Trophoblast cell (in vitro differentiated cells and primary cell): ENCODE measurements around the gene TRMT61A.

Source experiments
- DNase-seq, 2 donors: peaks; one replicate each; pipeline ENCODE4 v3.0.0-alpha.2; 2016
- H2AFZ ChIP-seq: 2 replicates; pipeline ENCODE4 v1.6.1; 2013; ENCODE audit warnings: low read length, moderate library complexity, mild to moderate bottlenecking; ENCODE audit not compliant: insufficient read depth, poor library complexity
- H2AK5ac ChIP-seq: 2 replicates; pipeline ENCODE4 v1.6.1; 2013; ENCODE audit warnings: mild to moderate bottlenecking, low read length
- H2BK120ac ChIP-seq: 2 replicates; pipeline ENCODE4 v1.6.1; 2013; ENCODE audit warnings: low read length, mild to moderate bottlenecking, moderate library complexity; ENCODE audit not compliant: insufficient read depth, poor library complexity
- H2BK12ac ChIP-seq: 2 replicates; pipeline ENCODE4 v1.6.1; 2013; ENCODE audit warnings: mild to moderate bottlenecking, low read length, moderate library complexity
- H2BK5ac ChIP-seq: 2 replicates; pipeline ENCODE4 v1.6.1; 2013; ENCODE audit warnings: low read length, low read depth, moderate library complexity, mild to moderate bottlenecking; ENCODE audit not compliant: poor library complexity
- H3K14ac ChIP-seq: 2 replicates; pipeline ENCODE4 v1.6.1; 2013; ENCODE audit warnings: mild to moderate bottlenecking, low read length
- H3K18ac ChIP-seq: 2 replicates; pipeline ENCODE4 v1.6.1; 2013; ENCODE audit warnings: mild to moderate bottlenecking, low read length
- H3K23ac ChIP-seq: 2 replicates; pipeline ENCODE4 v1.6.1; 2013; ENCODE audit warnings: low read length
- H3K27ac ChIP-seq: 2 replicates; pipeline ENCODE4 v1.5.1; 2013; ENCODE audit warnings: low read depth, mild to moderate bottlenecking, inconsistent platforms, low read length, moderate library complexity
- H3K27me3 ChIP-seq: 2 replicates; pipeline ENCODE4 v1.6.1; 2013; ENCODE audit warnings: inconsistent platforms, mild to moderate bottlenecking, low read length, moderate library complexity; ENCODE audit not compliant: insufficient read depth
- H3K36me3 ChIP-seq, 2 experiments: 1 replicate in 1 of 2; 2 replicates in 1 of 2; pipeline ENCODE4 v1.6.1; 2013; ENCODE audit warnings: low read length in 2 of 2, mild to moderate bottlenecking in 2 of 2, moderate library complexity in 1 of 2; ENCODE audit not compliant: insufficient read depth in 2 of 2, control insufficient read depth in 1 of 2
- H3K4ac ChIP-seq: 2 replicates; pipeline ENCODE4 v1.6.1; 2013; ENCODE audit warnings: low read depth, mild to moderate bottlenecking, low read length, moderate library complexity
- H3K4me1 ChIP-seq, 2 experiments: 1 replicate in 1 of 2; 2 replicates in 1 of 2; pipeline ENCODE4 v1.6.1; 2013; ENCODE audit warnings: low read length in 2 of 2, mild to moderate bottlenecking in 2 of 2, moderate library complexity in 1 of 2; ENCODE audit not compliant: insufficient read depth in 2 of 2, control insufficient read depth in 1 of 2
- H3K4me2 ChIP-seq: 2 replicates; pipeline ENCODE4 v1.6.1; 2013; ENCODE audit warnings: inconsistent platforms, mild to moderate bottlenecking, low read length, moderate library complexity
- H3K4me3 ChIP-seq: 2 replicates; pipeline ENCODE4 v1.5.1; 2013; ENCODE audit warnings: mild to moderate bottlenecking, low read depth, low read length, inconsistent platforms
- H3K79me1 ChIP-seq: one replicate; pipeline ENCODE4 v1.6.1; 2013; ENCODE audit warnings: low read length
- H3K79me2 ChIP-seq: 2 replicates; pipeline ENCODE4 v1.6.1; 2013; ENCODE audit warnings: low read length, mild to moderate bottlenecking; ENCODE audit not compliant: control insufficient read depth, insufficient read depth, poor library complexity
- H3K9ac ChIP-seq: 2 replicates; pipeline ENCODE4 v1.6.1; 2013; ENCODE audit warnings: mild to moderate bottlenecking, low read length
- H3K9me3 ChIP-seq: 2 replicates; pipeline ENCODE4 v1.6.1; 2013; ENCODE audit warnings: low read depth, mild to moderate bottlenecking, control low read depth, inconsistent platforms, low read length; ENCODE audit not compliant: insufficient read depth
- H4K12ac ChIP-seq: 2 replicates; pipeline ENCODE4 v1.6.1; 2013; ENCODE audit warnings: low read depth, mild to moderate bottlenecking, low read length, moderate library complexity
- H4K8ac ChIP-seq: 2 replicates; pipeline ENCODE4 v1.6.1; 2013; ENCODE audit warnings: low read depth, mild to moderate bottlenecking, low read length, moderate library complexity
- H4K91ac ChIP-seq: one replicate; pipeline ENCODE4 v1.6.1; 2013; ENCODE audit warnings: low read depth, mild to moderate bottlenecking, low read length, moderate library complexity
- WGBS: extraction: QIAGEN DNeasy Blood & Tissue Kit; methylation state at CpG from one replicate; pipeline ENCODE4 v1.1.7; 2013; ENCODE audit warnings: missing lambda C conversion rate; ENCODE audit not compliant: insufficient read length, insufficient coverage; ENCODE audit errors: extremely low coverage; 5-methylcytosine and 5-hydroxymethylcytosine counted together

Gene TRMT61A

DNA sequence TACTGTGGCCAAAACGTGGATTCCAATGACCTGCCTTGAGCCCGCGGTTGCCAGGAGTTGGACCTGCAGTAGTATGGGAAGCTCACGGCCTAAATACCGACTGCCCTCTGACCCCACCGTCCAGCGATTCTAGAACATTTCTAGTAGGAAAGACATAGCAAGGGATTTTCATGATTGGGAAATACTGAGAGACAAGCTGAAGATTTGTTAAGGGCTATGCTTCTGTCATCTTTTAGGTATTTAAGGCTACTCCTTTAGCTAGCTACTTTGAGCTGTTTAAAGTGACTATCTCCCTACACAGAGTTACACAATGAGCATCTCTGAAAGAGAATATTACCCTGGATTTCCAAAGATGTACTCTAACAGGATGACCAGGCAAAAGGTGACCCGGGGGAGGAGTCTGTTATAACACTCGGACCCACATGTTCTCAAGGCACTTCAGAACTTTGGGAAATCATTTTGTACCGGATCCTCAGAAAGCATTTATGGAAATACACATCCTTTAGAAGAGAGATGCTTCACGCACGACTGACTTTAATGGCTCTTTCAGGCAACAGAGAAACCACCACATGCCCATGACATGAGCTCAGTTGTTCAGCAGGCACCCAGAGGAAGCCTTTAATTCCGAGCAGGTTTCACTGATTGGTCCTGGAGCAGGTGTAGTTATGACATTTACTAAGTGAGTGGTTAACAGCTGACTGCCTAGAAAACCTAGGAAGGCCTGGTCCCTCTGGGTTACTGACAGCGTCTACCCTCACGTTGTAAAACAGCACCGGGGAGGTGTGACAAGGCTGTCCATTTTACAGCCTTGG lies 29.3 kb downstream of the TRMT61A start:
- no peak overlapping the region for H3K9ac ChIP-seq
- no peak overlapping the region for H3K4me2 ChIP-seq
- H3K23ac ChIP-seq, result no peak overlapping the region
- H3K36me3 ChIP-seq, result peaks cover 7 to 15% of the 10 kb centered on the region in 2 experiments
- H2BK5ac ChIP-seq, result no peak overlapping the region
- no peaks in the 10 kb centered on the region for H3K27me3 ChIP-seq
- H3K79me1 ChIP-seq, result peaks cover 14% of the 10 kb centered on the region
- no peak overlapping the region for H3K4ac ChIP-seq
- H3K14ac ChIP-seq, result no peak overlapping the region
- no peak overlapping the region for H4K91ac ChIP-seq
- H2AK5ac ChIP-seq, result no peak overlapping the region
- DNase-seq, result peak; percentile 86 to 97
- H4K12ac ChIP-seq, result no peak overlapping the region
- peaks cover 18% of the 10 kb centered on the region for H3K79me2 ChIP-seq
- no peak overlapping the region for H4K8ac ChIP-seq
- no peak overlapping the region for H2BK12ac ChIP-seq
- peaks cover 0 to 8% of the 10 kb centered on the region in 2 experiments for H3K4me1 ChIP-seq
- no peaks in the 10 kb centered on the region for H3K9me3 ChIP-seq
- no CpG with 5 or more reads among the region's 16 CpGs for WGBS
- no peak overlapping the region for H2AFZ ChIP-seq
- H3K27ac ChIP-seq, result no peak overlapping the region
- no peak overlapping the region for H2BK120ac ChIP-seq
- no peak overlapping the region for H3K4me3 ChIP-seq
- H3K18ac ChIP-seq, result no peak overlapping the region

DNA sequence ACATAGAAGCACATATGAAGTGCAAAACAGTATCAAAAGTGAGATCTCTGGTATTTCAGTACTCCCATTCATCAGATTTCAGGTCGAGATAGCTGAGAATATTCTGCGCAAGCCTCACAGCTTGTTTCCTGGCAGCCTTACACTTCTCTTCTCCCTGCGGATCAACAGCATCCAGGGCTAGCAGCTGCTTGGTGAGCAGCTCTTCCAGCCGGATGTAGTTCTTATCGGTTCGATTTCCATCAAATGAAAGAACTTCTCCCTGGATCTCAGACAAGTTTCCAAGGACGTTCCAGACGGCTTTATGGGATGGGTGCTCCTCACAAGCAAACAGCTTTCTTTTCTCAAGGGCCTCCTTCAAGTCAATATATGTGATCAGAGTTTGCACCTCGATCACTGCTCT lies 30.8 kb downstream of the TRMT61A start:
- H3K79me1 ChIP-seq, result peaks cover 14% of the 10 kb centered on the region
- no peak overlapping the region for H2BK12ac ChIP-seq
- no peaks in the 10 kb centered on the region for H3K9me3 ChIP-seq
- no peak overlapping the region for H4K12ac ChIP-seq
- WGBS, result no CpG with 5 or more reads among the region's 9 CpGs
- no peak overlapping the region for H3K14ac ChIP-seq
- no peaks in the 10 kb centered on the region for H3K27me3 ChIP-seq
- peaks cover 0 to 8% of the 10 kb centered on the region in 2 experiments for H3K4me1 ChIP-seq
- no peak for DNase-seq
- no peak overlapping the region for H2BK5ac ChIP-seq
- H3K36me3 ChIP-seq, result peaks cover 7 to 15% of the 10 kb centered on the region in 2 experiments
- no peak overlapping the region for H2AFZ ChIP-seq
- H3K27ac ChIP-seq, result no peak overlapping the region
- no peak overlapping the region for H2BK120ac ChIP-seq
- H3K9ac ChIP-seq, result no peak overlapping the region
- no peak overlapping the region for H4K8ac ChIP-seq
- no peak overlapping the region for H4K91ac ChIP-seq
- H3K79me2 ChIP-seq, result peaks cover 22% of the 10 kb centered on the region
- no peak overlapping the region for H3K18ac ChIP-seq
- H3K4me2 ChIP-seq, result no peak overlapping the region
- no peak overlapping the region for H3K4ac ChIP-seq
- no peak overlapping the region for H3K4me3 ChIP-seq
- peak overlapping the region; percentile 51 for H3K23ac ChIP-seq
- H2AK5ac ChIP-seq, result no peak overlapping the region

DNA sequence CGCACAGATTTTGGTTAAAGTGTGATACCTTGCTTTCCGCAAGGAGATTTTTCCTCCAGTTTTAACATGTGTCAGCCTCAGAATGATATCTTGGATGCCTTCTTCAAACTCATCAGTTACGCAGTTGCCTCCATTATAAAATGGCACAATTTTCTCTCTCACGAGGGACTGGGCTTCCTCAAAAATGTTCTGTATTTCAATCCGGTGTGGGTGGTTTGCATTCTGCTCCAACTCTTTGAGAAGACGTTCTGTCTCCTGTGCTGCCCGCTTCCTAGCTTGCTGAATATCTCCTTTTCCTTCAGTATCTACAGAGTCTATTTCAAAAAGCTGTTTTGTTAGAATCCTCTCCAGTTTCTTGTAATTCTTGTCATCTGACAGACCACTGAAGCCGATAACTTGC lies 31.7 kb downstream of the TRMT61A start:
- no peak overlapping the region for H3K18ac ChIP-seq
- WGBS, result no CpG with 5 or more reads among the region's 8 CpGs
- no peak overlapping the region for H3K4me3 ChIP-seq
- no peak overlapping the region for H2BK12ac ChIP-seq
- H3K79me1 ChIP-seq, result peaks cover 14% of the 10 kb centered on the region
- no peak overlapping the region for H4K91ac ChIP-seq
- H3K36me3 ChIP-seq, result peaks cover 7 to 15% of the 10 kb centered on the region in 2 experiments
- no peaks in the 10 kb centered on the region for H3K27me3 ChIP-seq
- H2BK120ac ChIP-seq, result no peak overlapping the region
- no peaks in the 10 kb centered on the region for H3K9me3 ChIP-seq
- no peak overlapping the region for H2AK5ac ChIP-seq
- H3K27ac ChIP-seq, result no peak overlapping the region
- no peak overlapping the region for H3K23ac ChIP-seq
- no peak overlapping the region for H2BK5ac ChIP-seq
- no peak for DNase-seq
- H3K4me2 ChIP-seq, result no peak overlapping the region
- H3K9ac ChIP-seq, result no peak overlapping the region
- peaks cover 24% of the 10 kb centered on the region for H3K79me2 ChIP-seq
- peaks cover 0 to 8% of the 10 kb centered on the region in 2 experiments for H3K4me1 ChIP-seq
- no peak overlapping the region for H4K8ac ChIP-seq
- peak overlapping the region; percentile 73 for H3K4ac ChIP-seq
- no peak overlapping the region for H4K12ac ChIP-seq
- no peak overlapping the region for H2AFZ ChIP-seq
- H3K14ac ChIP-seq, result no peak overlapping the region

DNA sequence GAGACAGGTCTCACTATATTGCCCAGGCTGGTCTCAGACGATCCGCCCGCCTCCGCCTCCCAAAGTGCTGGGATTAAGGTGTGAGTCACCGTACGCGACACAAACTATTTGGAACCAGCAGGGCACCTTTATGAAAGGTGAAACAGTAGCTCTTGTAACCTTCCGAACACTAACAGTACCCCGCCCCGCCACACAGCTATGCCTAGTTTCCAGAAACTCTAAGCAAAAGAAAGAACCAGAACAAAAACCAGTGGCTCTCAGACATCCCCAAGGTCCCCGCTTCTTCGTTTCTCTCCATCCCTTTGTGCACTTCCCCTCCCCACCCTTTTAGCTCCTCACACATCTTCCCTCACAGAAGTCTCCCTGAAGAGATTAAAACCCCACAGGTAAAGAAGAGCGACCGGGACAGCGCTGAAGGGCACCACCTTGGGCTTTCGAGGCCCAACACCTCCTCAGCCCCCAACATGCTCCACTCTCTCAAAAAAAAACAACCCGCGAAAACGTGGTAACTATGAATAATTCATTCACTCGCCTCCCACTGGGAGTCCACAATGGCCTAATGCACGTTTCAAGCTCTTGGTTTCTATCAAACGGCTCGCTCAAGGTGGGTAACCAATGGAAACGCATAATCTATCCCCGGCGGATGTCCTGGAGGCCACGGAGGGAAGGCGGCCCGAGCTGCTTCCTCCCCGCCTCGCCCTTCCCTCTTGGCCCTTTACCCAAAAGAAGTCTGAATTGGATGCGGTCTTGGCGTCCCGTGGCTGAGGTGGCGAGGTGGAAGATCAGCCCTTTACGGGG lies 32.6 kb downstream of the TRMT61A start:
- peak overlapping the region; percentile 97 for H2AK5ac ChIP-seq
- no peaks in the 10 kb centered on the region for H3K27me3 ChIP-seq
- WGBS, result no CpG with 5 or more reads among the region's 36 CpGs
- peak; percentile 85 to 89 for DNase-seq
- peak overlapping the region; percentile 81 for H3K14ac ChIP-seq
- peak overlapping the region; percentile 98 for H3K4ac ChIP-seq
- peak overlapping the region; percentile 74 for H2AFZ ChIP-seq
- H4K12ac ChIP-seq, result peak overlapping the region; percentile 33
- peak overlapping the region; percentile 79 for H3K4me2 ChIP-seq
- H3K9ac ChIP-seq, result peak overlapping the region; percentile 88
- peaks cover 0 to 8% of the 10 kb centered on the region in 2 experiments for H3K4me1 ChIP-seq
- no peak overlapping the region for H2BK12ac ChIP-seq
- peaks cover 14% of the 10 kb centered on the region for H3K79me1 ChIP-seq
- H3K18ac ChIP-seq, result peak overlapping the region; percentile 92
- H3K9me3 ChIP-seq, result no peaks in the 10 kb centered on the region
- H4K8ac ChIP-seq, result peak overlapping the region; percentile 89
- H3K79me2 ChIP-seq, result peaks cover 24% of the 10 kb centered on the region
- H4K91ac ChIP-seq, result peak overlapping the region; percentile 95
- H2BK5ac ChIP-seq, result peak overlapping the region; percentile 54
- peak overlapping the region; percentile 97 for H3K4me3 ChIP-seq
- peak overlapping the region; percentile 99 for H3K27ac ChIP-seq
- no peak overlapping the region for H3K23ac ChIP-seq
- peak overlapping the region; percentile 91 for H2BK120ac ChIP-seq
- peaks cover 9 to 18% of the 10 kb centered on the region in 2 experiments for H3K36me3 ChIP-seq
